GM12875 (cell line): ENCODE results near the gene ICOS.

Experiments used
- H3K4me3 ChIP-seq: one replicate; pipeline ENCODE4 v1.5.1; 2011; ENCODE audit warnings: low read depth, low read length, control low read depth
- TF ChIP-seq, protein P1 (sequence below): IDR thresholded peaks from 2 replicates; pipeline ENCODE4 v1.5.1; 2011; ENCODE audit warnings: low read depth, mild to moderate bottlenecking, control low read depth, inconsistent platforms, low read length, moderate library complexity, borderline replicate concordance; ENCODE audit not compliant: insufficient read depth

ICOS gene

DNA sequence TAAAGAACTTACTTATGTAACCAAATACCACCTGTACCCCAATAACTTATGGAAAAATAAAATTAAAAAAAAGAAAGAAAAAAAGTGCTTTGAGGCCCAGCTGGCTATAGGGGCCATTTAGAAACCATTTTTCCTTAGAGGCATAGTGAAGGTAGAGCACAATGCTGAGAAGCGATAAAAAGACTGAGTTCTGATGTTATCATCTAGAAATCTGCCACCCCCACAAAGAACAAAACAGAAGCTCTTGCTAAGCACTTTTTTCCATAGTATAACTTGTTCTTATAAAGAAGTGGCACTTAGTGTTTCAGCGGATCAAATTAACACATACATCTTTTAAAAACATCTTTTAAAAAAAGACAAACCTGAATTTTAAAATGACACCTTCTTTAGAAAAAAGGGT is 51.4 kb downstream of the ICOS start:
- TF ChIP-seq, protein P1, sequence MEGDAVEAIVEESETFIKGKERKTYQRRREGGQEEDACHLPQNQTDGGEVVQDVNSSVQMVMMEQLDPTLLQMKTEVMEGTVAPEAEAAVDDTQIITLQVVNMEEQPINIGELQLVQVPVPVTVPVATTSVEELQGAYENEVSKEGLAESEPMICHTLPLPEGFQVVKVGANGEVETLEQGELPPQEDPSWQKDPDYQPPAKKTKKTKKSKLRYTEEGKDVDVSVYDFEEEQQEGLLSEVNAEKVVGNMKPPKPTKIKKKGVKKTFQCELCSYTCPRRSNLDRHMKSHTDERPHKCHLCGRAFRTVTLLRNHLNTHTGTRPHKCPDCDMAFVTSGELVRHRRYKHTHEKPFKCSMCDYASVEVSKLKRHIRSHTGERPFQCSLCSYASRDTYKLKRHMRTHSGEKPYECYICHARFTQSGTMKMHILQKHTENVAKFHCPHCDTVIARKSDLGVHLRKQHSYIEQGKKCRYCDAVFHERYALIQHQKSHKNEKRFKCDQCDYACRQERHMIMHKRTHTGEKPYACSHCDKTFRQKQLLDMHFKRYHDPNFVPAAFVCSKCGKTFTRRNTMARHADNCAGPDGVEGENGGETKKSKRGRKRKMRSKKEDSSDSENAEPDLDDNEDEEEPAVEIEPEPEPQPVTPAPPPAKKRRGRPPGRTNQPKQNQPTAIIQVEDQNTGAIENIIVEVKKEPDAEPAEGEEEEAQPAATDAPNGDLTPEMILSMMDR, result no peak
- no peak overlapping the region for H3K4me3 ChIP-seq

DNA sequence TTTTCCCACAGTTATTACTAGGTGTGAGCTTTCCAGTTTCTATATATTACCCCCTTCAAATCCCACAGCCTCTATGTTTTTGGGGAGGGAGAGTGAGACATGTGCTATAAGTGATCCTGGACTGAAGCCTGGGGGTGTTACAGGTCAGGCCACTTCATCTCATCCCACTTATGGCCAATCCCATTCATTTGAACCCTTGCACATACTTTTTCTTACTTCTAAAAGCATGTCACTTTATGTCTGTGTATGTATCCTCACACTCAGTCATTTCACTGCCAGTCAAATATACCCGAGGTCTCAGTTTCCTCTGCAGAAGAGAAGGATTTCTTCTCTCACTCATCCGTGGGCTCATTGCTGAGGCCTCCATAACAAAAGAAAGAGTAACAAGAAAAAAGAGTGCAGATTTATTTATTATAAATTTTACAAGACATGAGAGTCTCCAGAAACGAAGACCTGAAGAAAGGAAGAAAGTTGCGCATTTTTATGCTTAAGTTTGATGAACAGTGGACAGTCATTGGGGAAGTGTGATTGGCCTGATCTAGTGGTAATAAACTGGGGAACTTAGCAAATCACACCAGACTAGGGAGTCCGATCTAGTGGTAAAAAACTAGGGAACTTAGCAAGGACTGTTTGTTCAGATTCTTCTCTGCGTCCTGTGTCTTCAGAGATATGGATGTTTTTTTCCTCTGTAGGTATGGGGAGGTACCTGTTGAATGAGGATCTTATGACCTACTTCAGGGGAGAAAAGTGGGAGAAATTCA is 52.1 kb downstream of the ICOS start:
- TF ChIP-seq, protein P1, result no peak
- no peak overlapping the region for H3K4me3 ChIP-seq

DNA sequence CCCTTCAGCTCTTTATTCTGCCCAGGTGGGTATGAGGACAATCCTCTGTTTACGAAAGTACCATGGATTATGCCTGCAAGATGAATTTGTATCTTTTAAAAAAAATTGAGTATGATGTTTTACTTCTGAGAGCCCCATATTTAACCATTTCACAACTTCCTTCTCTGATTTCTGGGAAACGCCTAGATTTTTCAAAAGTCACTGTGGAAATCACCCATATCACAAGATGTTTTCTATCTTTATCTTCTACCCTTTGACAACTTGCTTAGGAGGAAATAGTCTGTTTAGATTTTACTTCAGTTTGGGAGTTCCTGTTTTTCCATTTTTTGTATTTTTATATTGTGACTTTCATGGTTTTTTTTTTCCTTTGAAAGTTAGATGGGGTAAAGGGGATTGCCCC is 53.0 kb downstream of the ICOS start:
- TF ChIP-seq, protein P1, result no peak
- H3K4me3 ChIP-seq, result no peak overlapping the region

DNA sequence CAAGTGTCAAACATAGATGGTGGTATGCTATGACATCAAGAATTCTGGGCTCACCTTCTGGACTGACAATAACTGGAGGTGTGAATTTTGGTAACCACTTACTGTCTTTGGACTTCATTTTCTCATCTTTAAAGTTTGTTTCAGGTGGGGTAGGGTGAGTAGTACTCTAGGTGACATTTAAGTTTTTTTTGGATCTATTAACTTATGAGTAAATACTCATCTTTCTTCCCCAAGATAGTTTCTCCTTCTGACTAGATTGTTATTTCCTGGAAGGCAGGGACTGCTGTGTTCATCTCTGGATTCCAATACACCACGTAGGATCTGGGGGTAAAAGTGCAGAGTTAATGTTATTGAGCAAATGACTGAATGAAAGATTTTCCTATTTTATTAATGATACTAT is 55.9 kb downstream of the ICOS start:
- TF ChIP-seq, protein P1, result no peak
- H3K4me3 ChIP-seq, result no peak overlapping the region

DNA sequence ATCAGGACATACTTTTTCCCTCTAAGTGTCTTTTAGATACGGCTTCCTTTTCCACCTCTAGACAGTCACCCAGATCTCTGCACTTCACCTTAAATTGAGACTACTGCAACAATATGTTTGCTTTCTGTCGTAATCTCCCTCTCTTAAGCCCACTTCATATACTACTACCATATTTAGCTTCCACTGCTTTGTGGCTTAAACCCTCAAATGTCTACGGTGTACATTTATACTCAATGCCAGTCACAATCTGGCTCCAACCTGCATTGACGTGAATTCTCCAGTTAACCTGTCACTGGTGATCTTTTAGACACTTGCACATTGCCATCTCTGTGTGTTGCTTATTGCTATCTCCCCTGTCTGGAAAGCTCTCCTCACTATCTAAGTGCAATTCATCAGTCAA is 56.4 kb downstream of the ICOS start:
- TF ChIP-seq, protein P1, result no peak
- no peak overlapping the region for H3K4me3 ChIP-seq

DNA sequence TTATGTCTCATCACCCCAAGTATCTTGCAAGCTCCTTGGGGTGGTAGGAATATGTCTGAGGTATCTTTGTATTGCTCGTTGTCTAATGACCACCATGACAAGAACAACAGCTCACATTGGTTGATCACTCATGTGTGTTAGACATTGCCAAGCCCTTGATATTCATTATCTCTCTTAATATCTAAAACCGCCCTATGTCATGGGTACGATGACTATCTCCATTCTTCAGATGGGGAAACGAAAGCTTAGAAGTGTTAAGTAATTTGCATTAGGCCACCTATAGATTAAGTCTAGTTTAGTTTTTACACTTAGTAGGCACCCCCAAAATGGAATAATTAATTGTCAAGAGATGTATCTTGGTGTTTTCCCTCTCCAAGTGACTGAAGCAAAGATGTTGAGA is 57.0 kb downstream of the ICOS start:
- H3K4me3 ChIP-seq, result no peak overlapping the region
- TF ChIP-seq, protein P1, result no peak

DNA sequence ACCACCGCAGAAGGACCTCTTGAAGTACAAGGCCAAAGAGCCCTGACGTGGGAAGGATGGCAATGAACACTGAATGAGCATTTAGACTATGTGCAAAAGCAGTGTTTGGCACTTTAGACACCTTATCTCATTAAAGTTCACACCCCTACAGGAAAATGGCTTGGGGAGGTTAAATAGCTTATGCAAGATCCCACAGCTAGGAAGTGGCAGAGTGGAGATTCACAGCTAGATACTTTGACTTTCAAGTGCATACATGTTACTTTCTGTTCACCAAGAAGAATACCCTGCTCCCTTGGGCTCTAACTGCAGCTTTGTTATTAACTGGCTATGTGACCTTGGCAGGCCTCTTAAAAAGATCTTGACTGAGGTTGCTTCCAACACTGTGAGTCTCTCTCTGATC is 58.2 kb downstream of the ICOS start:
- no peak overlapping the region for H3K4me3 ChIP-seq
- TF ChIP-seq, protein P1, result no peak
